Measurements from ENCODE around the gene CAPZB.

GRCh38 chr1:19368050-19368449 is 117.3 kb downstream of the CAPZB start:
- no peak for TF ChIP-seq GATA2 (IDR thresholded peaks at IDR 0.05; ENCODE audit: low read depth, low read length)
- no peak for TF ChIP-seq GATA3 (IDR thresholded peaks at IDR 0.05; ENCODE audit: low read depth, low read length)
